Activated naive CD4-positive, alpha-beta T cell treated with anti-CD3 and anti-CD28 coated beads for 36 hours (primary cell): ENCODE results near the gene DLL4. TPM values are rescaled to one million over a fixed set of nuclear protein-coding genes. Genes with fewer than 3 reads are reported as not detected.

Experiments used
- total RNA-seq, 2 experiments: library from RNA; stranded (reverse); gene quantifications; one replicate each; pipeline ENCODE4 v1.2.3, GENCODE V29; 2021

Gene DLL4
- total RNA-seq, 2 experiments from 2014 or later, result 0.14 TPM; not detected in 1

Other genes with a start within 250 kb of the DLL4 start
- 10 to 100 TPM; 65.8 to 68.8 TPM for gene RAD51, start 234.2 kb upstream of the DLL4 start, total RNA-seq
- gene RMDN3, start 174.1 kb upstream of the DLL4 start, total RNA-seq, result 10 to 100 TPM; 17.8 to 19.2 TPM
- gene GCHFR, start 165.3 kb upstream of the DLL4 start, total RNA-seq, result 10 to 100 TPM; 28.1 to 32.7 TPM
- under 1 TPM; 0.10 to 0.33 TPM for gene C15orf62, start 159.4 kb upstream of the DLL4 start, total RNA-seq
- gene ZFYVE19, start 122.3 kb upstream of the DLL4 start, total RNA-seq, result 10 to 100 TPM; 15.4 to 17.0 TPM
- 10 to 100 TPM; 25.9 to 28.1 TPM for gene DNAJC17, start 121.9 kb upstream of the DLL4 start, total RNA-seq
- not detected for gene PPP1R14D, start 100.6 kb upstream of the DLL4 start, total RNA-seq
- gene SPINT1, start 85.3 kb upstream of the DLL4 start, total RNA-seq, result 1 to 10 TPM; 4.5 to 4.7 TPM
- under 1 TPM in 1 of 2 experiments, not detected in 1; 0.22 TPM for gene RHOV, start 55.1 kb upstream of the DLL4 start, total RNA-seq
- 1 to 10 TPM; 3.3 to 3.4 TPM for gene VPS18, start 34.9 kb upstream of the DLL4 start, total RNA-seq
- gene CHAC1, start 24.1 kb downstream of the DLL4 start, total RNA-seq, result 10 to 100 TPM; 19.8 to 20.2 TPM
- 10 to 100 TPM; 14.0 to 16.8 TPM for gene INO80, start 186.9 kb downstream of the DLL4 start, total RNA-seq